Upper lobe of left lung (tissue), 4 donors: ENCODE data around the gene UBE3D.

ENCODE experiments used
- POLR2A ChIP-seq, 4 donors: fragments of 450-650 bp; IDR thresholded peaks; one replicate each; pipeline ENCODE4 v1.5.1; 2016 to 2017; ENCODE audit warnings: antibody characterized with exemption in 4 of 4, mild to moderate bottlenecking in 2 of 4
- TF ChIP-seq, protein P1 (sequence below), 6 experiments: fragments of 450-650 bp in 4 of 6; fragments of 200-600 bp in 2 of 6; sonication (generic) in 2 of 6; IDR thresholded peaks; one replicate each; pipeline ENCODE4 v1.5.1; 2016 to 2019; ENCODE audit warnings: antibody characterized with exemption in 6 of 6

DNA sequence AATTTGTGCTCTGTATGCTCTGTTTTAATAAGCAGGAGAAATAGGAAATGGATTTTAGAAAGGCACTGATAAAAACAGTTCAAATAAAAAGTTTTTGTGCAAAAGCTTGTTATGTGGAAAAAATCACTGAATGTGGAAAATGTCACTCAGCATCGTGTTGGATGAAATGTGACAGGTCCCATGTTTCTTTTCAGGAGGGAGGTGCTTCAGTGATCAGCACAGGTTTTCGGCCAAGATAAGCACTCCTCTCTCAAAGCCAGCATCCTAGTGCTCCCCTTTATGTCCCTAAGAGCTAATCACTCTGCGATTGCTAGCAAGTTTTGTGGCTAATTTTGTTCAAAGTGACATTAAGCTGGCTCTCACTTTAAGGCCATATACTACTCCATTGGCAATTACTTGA, 12.0 kb downstream of the UBE3D start:
- no peak for TF ChIP-seq POLR2A (IDR thresholded peaks at IDR 0.05)
- TF ChIP-seq, protein P1, sequence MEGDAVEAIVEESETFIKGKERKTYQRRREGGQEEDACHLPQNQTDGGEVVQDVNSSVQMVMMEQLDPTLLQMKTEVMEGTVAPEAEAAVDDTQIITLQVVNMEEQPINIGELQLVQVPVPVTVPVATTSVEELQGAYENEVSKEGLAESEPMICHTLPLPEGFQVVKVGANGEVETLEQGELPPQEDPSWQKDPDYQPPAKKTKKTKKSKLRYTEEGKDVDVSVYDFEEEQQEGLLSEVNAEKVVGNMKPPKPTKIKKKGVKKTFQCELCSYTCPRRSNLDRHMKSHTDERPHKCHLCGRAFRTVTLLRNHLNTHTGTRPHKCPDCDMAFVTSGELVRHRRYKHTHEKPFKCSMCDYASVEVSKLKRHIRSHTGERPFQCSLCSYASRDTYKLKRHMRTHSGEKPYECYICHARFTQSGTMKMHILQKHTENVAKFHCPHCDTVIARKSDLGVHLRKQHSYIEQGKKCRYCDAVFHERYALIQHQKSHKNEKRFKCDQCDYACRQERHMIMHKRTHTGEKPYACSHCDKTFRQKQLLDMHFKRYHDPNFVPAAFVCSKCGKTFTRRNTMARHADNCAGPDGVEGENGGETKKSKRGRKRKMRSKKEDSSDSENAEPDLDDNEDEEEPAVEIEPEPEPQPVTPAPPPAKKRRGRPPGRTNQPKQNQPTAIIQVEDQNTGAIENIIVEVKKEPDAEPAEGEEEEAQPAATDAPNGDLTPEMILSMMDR (IDR thresholded peaks at IDR 0.05), result no peak
